IMR-90 (cell line): ENCODE measurements around the gene CPAMD8. TPM values are rescaled to one million over a fixed set of nuclear protein-coding genes. Genes with fewer than 3 reads are reported as not detected.

ENCODE experiments used
- ATAC-seq: fragments of 200-7000 bp; cut with Tn5 transposase; 2 replicates; pipeline ENCODE4 v1.9.1; 2020; ENCODE audit warnings: low read depth, mild to moderate bottlenecking, moderate library complexity
- BruUV-seq: library from RNA; stranded (reverse); fragments of 400-500 nt; replicated peaks from 2 replicates; lab custom pipeline; 2021; lab: Mats Ljungman, UMichigan
- CTCF ChIA-PET: fragments of 300-600 bp; formaldehyde crosslinking; extraction: SDS; loops from one replicate; lab custom pipeline; 2021; ENCODE audit warnings: antibody characterized with exemption; lab: Yijun Ruan, JAX
- POLR2A ChIA-PET: fragments of 300-600 bp; sonication (Branson Sonifier 250); formaldehyde crosslinking; loops from one replicate; lab custom pipeline; 2022; ENCODE audit warnings: antibody characterized with exemption; ENCODE audit not compliant: unreplicated experiment; lab: Charles Lee
- DNase-seq: peaks from one replicate; pipeline ENCODE4 v3.0.0; 2013
- H2AFZ ChIP-seq: replicated peaks from 2 replicates; pipeline ENCODE3; 2013; ENCODE audit warnings: low read length, mild to moderate bottlenecking; ENCODE audit not compliant: poor library complexity
- H2AK5ac ChIP-seq: 2 replicates; pipeline ENCODE4 v1.6.1; 2013; ENCODE audit warnings: low read depth, low read length, inconsistent platforms
- H2AK9ac ChIP-seq: replicated peaks from 2 replicates; pipeline ENCODE3; 2013; ENCODE audit warnings: mild to moderate bottlenecking, low read depth, low read length, moderate library complexity; ENCODE audit not compliant: poor library complexity
- H2BK120ac ChIP-seq: 2 replicates; pipeline ENCODE4 v1.6.1; 2013; ENCODE audit warnings: low read depth, low read length, inconsistent platforms
- H2BK15ac ChIP-seq: 3 replicates; pipeline ENCODE4 v1.6.1; 2013; ENCODE audit warnings: low read depth, low read length, inconsistent platforms
- H2BK20ac ChIP-seq: 2 replicates; pipeline ENCODE4 v1.6.1; 2013; ENCODE audit warnings: low read depth, mild to moderate bottlenecking, inconsistent platforms, low read length, moderate library complexity
- H2BK5ac ChIP-seq: 2 replicates; pipeline ENCODE4 v1.6.1; 2013; ENCODE audit warnings: mild to moderate bottlenecking, low read depth, low read length, inconsistent platforms; ENCODE audit not compliant: poor library complexity, severe bottlenecking
- H3K14ac ChIP-seq: replicated peaks from 2 replicates; pipeline ENCODE4 v1.6.1; 2013; ENCODE audit warnings: low read depth, low read length, inconsistent platforms
- H3K18ac ChIP-seq: 2 replicates; pipeline ENCODE4 v1.6.1; 2013; ENCODE audit warnings: low read depth, low read length, control low read depth
- H3K23ac ChIP-seq: 2 replicates; pipeline ENCODE4 v1.6.1; 2013; ENCODE audit warnings: low read depth, low read length, inconsistent platforms
- H3K27ac ChIP-seq: 2 replicates; pipeline ENCODE4 v1.5.1; 2013; ENCODE audit warnings: mild to moderate bottlenecking, control low read depth, low read length; ENCODE audit not compliant: insufficient read depth
- H3K27me3 ChIP-seq: 2 replicates; pipeline ENCODE4 v1.6.1; 2013; ENCODE audit warnings: low read length; ENCODE audit not compliant: control insufficient read depth, insufficient read depth
- H3K36me3 ChIP-seq: 2 replicates; pipeline ENCODE4 v1.6.1; 2013; ENCODE audit warnings: low read length, mixed read lengths; ENCODE audit not compliant: control insufficient read depth, insufficient read depth
- H3K4ac ChIP-seq: 2 replicates; pipeline ENCODE4 v1.6.1; 2013; ENCODE audit warnings: low read depth, low read length, inconsistent platforms
- H3K4me1 ChIP-seq: 2 replicates; pipeline ENCODE4 v1.6.1; 2013; ENCODE audit warnings: low read length, mixed read lengths; ENCODE audit not compliant: control insufficient read depth, insufficient read depth
- H3K4me2 ChIP-seq: 2 replicates; pipeline ENCODE4 v1.6.1; 2013; ENCODE audit warnings: low read depth, mild to moderate bottlenecking, control low read depth, low read length, moderate library complexity
- H3K4me3 ChIP-seq: 2 replicates; pipeline ENCODE4 v1.5.1; 2013; ENCODE audit warnings: low read depth, mild to moderate bottlenecking, control low read depth, low read length, moderate library complexity; ENCODE audit not compliant: insufficient read depth
- H3K56ac ChIP-seq: 2 replicates; pipeline ENCODE4 v1.6.1; 2013; ENCODE audit warnings: low read length, inconsistent platforms; ENCODE audit not compliant: insufficient read depth; ENCODE audit errors: extremely low read depth
- H3K79me1 ChIP-seq, 2 experiments: 2 replicates each; pipeline ENCODE4 v1.6.1; 2013; ENCODE audit warnings: low read length in 2 of 2, inconsistent platforms in 1 of 2, low read depth in 1 of 2
- H3K9ac ChIP-seq: 2 replicates; pipeline ENCODE4 v1.6.1; 2013; ENCODE audit warnings: low read depth, low read length, control low read depth
- H3K9me1 ChIP-seq: 2 replicates; pipeline ENCODE4 v1.6.1; 2013; ENCODE audit warnings: low read length, inconsistent platforms; ENCODE audit not compliant: insufficient read depth
- H3K9me3 ChIP-seq: 2 replicates; pipeline ENCODE4 v1.6.1; 2013; ENCODE audit warnings: low read length; ENCODE audit not compliant: control insufficient read depth, insufficient read depth
- H4K20me1 ChIP-seq: 2 replicates; pipeline ENCODE4 v1.6.1; 2013; ENCODE audit warnings: low read length, inconsistent platforms; ENCODE audit not compliant: insufficient read depth
- H4K5ac ChIP-seq: 2 replicates; pipeline ENCODE4 v1.6.1; 2013; ENCODE audit warnings: mild to moderate bottlenecking, low read depth, low read length, control low read depth
- H4K8ac ChIP-seq, 2 experiments: 2 replicates each; pipeline ENCODE4 v1.6.1; 2013; ENCODE audit warnings: low read depth in 2 of 2, low read length in 2 of 2, control low read depth in 1 of 2, inconsistent platforms in 1 of 2
- H4K91ac ChIP-seq: 2 replicates; pipeline ENCODE4 v1.6.1; 2013; ENCODE audit warnings: low read depth, low read length, inconsistent platforms; ENCODE audit not compliant: insufficient read depth
- CEBPB ChIP-seq: IDR thresholded peaks from 2 replicates; pipeline ENCODE4 v1.6.1; 2012; ENCODE audit warnings: low read depth, low read length, improper control_type of control experiment
- CHD1 ChIP-seq: IDR thresholded peaks from 2 replicates; pipeline ENCODE4 v1.6.1; 2012; ENCODE audit warnings: low read depth, low read length, improper control_type of control experiment
- ELK1 ChIP-seq: fragments of 150-350 bp; IDR thresholded peaks from 2 replicates; pipeline ENCODE4 v1.6.1; 2016; ENCODE audit warnings: low read depth, mild to moderate bottlenecking, low read length, moderate library complexity, borderline replicate concordance
- MXI1 ChIP-seq: IDR thresholded peaks from 2 replicates; pipeline ENCODE4 v1.6.1; 2012; ENCODE audit warnings: low read depth, mild to moderate bottlenecking, low read length, moderate library complexity, borderline replicate concordance
- NFE2L2 ChIP-seq: fragments of 150-350 bp; IDR thresholded peaks from 2 replicates; pipeline ENCODE4 v1.6.1; 2016; ENCODE audit warnings: low read depth, mild to moderate bottlenecking, low read length
- POLR2A ChIP-seq: IDR thresholded peaks from 2 replicates; pipeline ENCODE4 v1.6.1; 2012; ENCODE audit warnings: mild to moderate bottlenecking, low read depth, low read length
- RCOR1 ChIP-seq: IDR thresholded peaks from 2 replicates; pipeline ENCODE4 v1.6.1; 2012; ENCODE audit warnings: mild to moderate bottlenecking, low read length, improper control_type of control experiment; ENCODE audit not compliant: insufficient replicate concordance
- USF2 ChIP-seq: fragments of 150-350 bp; IDR thresholded peaks from 2 replicates; pipeline ENCODE4 v1.6.1; 2017; ENCODE audit warnings: mild to moderate bottlenecking, antibody characterized with exemption, low read length, low read depth
- WGBS, 2 experiments: methylation state at CpG; one replicate each; pipeline versions ENCODE4 v1.1.5 to v1.1.7; 2013; ENCODE audit warnings: missing lambda C conversion rate in 2 of 2; ENCODE audit not compliant: insufficient read length in 1 of 2; ENCODE audit errors: extremely low coverage in 2 of 2; 5-methylcytosine and 5-hydroxymethylcytosine counted together
- dilution Hi-C: fragments of 300-500 bp; cut with HindIII; formaldehyde crosslinking; loops from one replicate; pipeline ENCODE4 v1.14.3; 2018; ENCODE audit warnings: low sequenced_read_pairs; ENCODE audit not compliant: unreplicated experiment
- in situ Hi-C: fragments of 300-500 bp; cut with MboI; formaldehyde crosslinking; loops from 3 replicates; pipeline ENCODE4 v1.14.3; 2019; ENCODE audit warnings: low sequenced_read_pairs, inconsistent platforms, mixed read lengths
- intact Hi-C: fragments of 100-400 bp; cut with micrococcal nuclease; formaldehyde crosslinking; loops from 2 replicates; pipeline ENCODE4 v1.10.0; 2022
- polyA plus RNA-seq, 3 experiments: library from polyadenylated mRNA; depleted of rRNA; stranded (reverse); fragments of >200 nt; gene quantifications; 2 replicates each; pipeline ENCODE4 v1.2.3, GENCODE V29; 2012; ENCODE audit warnings: low replicate concordance in 1 of 3
- total RNA-seq: library from RNA; depleted of rRNA; stranded (reverse); fragments of >200 nt; gene quantifications from 2 replicates; pipeline ENCODE4 v1.2.3, GENCODE V29; 2012

CPAMD8 gene
- total and polyA plus RNA-seq, 2 of the 4 experiments (the other 2 are of a cell fraction): 0.36 to 0.79 TPM

- Histone ChIP-seq H3K36me3 (no peaks in the 10 kb centered on the region), H3K79me1 (no peaks in the 10 kb centered on the region), H3K4me2 (no peak overlapping the region), H3K9me1 (no peaks in the 10 kb centered on the region), H3K18ac (no peak overlapping the region), H2AK5ac (no peak overlapping the region), H3K9ac (no peak overlapping the region), H3K4me1 (no peaks in the 10 kb centered on the region), H2BK15ac (no peak overlapping the region), H4K91ac (no peak overlapping the region), H4K5ac (no peak overlapping the region), H4K8ac (no peak overlapping the region), H3K56ac (no peak overlapping the region), H3K23ac (no peak overlapping the region), H2BK5ac (no peak overlapping the region), H2AK9ac (no peak overlapping the region), H3K27me3 (no peaks in the 10 kb centered on the region; the same call in 1 of the 2 replicates), H3K14ac (no peak overlapping the region), H2BK20ac (no peak overlapping the region), H3K9me3 (peaks cover 8% of the 10 kb centered on the region), H2BK120ac (no peak overlapping the region), H2AFZ (no peak overlapping the region), H3K4me3 (no peak overlapping the region), H3K27ac (no peak overlapping the region), H3K4ac (no peak overlapping the region), H4K20me1 (no peaks in the 10 kb centered on the region)
- ChIA-PET POLR2A (no interaction called here), CTCF (no interaction called here)
- no peak for DNase-seq
- WGBS, 2 experiments: 80% methylated on average over 1 of the region's 2 CpGs; no CpG with 5 or more reads in 1 of the 2 experiments
- in situ Hi-C loops: no loop called here
- no TSS peak for BruUV-seq
- no peak for ATAC-seq
- dilution Hi-C loops: no loop called here
- intact Hi-C loops: no loop called here
- no peak for TF ChIP-seq CHD1
- no peak for TF ChIP-seq USF2
- TF ChIP-seq POLR2A: no peak
- TF ChIP-seq ELK1: no peak
- TF ChIP-seq CEBPB: no peak
- no peak for TF ChIP-seq RCOR1
- no peak for TF ChIP-seq NFE2L2
- TF ChIP-seq MXI1: no peak
Measured at GRCh38 chr19:16928351-16928750, 98.3 kb downstream of the CPAMD8 start.
